COLO668 (cell line): ENCODE results near the gene SLC30A1.

Experiments used
- DNase-seq: peaks from one replicate; lab custom pipeline; 2025; ENCODE audit not compliant: unreplicated experiment; lab: John Stamatoyannopoulos, UW

SLC30A1 gene

DNA sequence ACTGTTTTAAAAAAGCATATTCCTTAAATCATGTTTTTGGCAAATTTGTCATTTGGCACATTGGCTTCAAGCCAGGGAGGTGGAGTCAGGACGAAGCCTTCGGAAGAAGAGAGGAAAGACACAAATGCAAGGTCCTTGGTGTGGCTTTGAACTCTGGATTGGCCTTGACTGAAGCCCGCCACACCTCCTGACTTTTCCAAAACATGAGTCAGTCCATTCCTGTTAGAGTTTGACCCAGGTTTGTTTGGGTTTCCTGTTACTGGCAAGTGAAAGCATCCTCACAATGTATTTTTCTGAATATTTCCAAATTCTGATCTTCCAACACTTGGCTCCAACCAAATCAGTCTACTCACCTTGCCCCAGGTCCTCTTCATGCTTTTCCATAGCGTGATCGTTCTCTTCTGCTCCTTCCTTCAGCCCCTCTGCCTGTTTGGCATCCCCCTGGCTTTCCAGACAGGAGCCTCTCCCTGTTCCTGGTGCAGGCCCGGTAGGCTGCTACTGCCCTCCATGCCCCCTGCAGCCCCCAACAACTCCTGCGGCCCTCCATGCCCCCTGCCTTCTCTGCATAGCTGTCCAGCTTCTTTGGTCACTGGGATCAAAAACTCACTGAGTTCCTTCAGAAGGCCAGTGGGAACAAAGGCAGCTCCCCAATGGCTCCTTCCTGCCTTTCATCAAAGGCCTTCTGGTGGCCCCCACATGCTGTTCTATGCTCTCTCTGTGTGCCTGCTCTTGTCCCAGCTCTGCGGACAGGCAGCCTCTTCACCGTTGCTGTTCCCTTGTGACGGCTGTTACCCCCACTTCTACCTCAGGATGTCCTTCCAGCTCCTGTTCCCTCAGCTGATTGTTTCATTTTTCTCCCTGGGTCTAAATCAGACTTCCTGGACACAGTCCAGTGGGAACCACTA is 30.4 kb upstream of the SLC30A1 start:
- DNase-seq, result no peak

DNA sequence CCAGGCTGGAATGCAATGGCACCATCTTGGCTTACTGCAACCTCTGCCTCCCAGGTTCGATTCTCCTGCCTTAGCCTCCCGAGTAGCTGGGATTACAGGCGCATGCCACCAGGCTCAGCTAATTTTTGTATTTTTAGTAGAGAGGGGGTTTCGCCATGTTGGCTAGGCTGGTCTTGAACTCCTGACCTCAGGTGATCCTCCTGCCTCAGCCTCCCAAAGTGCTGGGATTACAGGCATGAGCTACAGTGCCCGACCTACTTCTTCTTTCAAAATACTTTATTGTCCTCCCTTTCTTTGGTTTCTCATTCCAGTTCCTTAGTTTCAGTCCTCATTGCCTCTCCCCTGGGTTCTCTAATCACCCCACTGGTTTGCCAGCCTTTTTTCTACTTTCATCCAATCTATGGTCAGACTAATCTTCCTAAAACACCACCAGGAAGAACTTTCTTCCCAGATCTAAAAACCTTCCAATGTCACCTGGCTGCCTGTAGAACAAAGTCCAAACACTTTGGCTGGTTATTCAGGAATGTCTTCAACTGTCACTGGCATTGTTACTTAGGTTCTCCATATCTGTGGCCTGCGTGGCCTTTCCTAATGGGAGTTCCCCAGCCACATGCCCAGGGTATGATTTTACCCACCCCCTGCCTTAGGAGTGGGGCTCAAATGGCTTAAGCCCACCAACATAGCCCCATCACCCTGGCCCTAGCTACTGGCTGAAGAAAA is 29.0 kb upstream of the SLC30A1 start:
- no peak for DNase-seq

DNA sequence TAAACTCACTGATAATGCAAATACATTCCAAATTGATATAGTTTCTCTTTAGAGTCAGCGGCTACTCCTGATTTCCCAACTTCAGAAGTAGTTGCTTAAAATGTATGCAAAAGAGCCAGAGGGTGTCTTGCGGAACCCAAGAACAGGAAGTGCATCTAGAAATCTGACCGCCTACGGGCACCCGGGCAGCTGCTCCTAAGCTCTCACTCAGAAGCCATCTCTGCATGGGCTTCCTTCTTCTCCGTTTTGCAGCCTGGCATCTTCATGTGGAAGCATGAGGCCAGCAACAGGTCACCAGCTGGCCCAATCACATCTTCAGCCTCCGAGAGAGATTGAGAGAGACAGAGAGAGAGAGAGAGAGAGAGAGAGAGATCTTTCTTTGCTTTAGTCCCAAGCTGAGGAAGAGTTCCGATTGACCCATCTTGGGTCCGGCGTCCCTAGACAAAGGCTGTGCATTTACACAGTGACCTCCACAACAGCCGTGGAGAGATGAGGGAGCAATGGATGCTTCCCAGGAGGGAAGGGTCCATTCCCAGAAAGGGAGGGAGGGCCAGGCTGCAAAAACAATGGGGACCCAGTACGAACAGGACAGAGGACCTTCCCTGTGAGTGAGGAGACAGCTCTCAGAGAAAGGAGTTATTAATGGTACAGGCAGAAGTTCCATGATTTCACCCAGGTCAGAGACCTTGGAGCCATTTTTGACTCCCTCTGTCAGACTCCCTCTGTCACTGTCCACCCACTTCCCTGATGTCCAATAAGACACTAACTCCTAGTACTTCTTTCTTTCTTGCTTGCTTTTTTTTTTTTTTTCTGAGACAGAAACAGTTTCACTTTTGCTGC is 28.2 kb upstream of the SLC30A1 start:
- DNase-seq, result no peak

DNA sequence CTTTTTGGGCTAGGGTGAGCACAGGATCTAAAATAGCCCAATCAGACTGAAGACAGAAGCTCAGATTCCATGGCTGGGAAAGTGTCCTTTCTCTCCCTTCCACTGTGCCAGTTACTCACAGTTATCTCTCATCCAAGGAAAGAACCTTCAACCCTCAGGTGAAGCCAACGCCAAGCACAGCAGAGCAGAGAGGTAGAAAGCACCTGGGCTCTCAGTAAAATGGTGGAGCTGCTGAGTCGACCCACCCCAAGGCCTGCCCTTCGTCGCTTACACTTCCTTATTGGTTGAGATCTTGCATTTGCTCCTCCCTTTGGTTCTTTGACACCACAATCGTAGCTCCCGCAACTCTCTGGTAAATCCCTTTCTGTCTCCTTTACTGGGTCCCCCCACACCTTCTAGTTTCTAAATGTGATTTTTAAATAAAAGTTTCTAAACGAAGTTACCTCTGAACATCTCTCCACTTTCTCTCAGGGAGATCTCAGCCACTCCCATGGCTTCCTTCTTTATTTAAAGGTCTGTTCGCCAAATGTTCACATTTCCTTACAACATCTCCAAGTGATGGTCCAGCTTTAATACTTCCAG is 27.5 kb upstream of the SLC30A1 start:
- no peak for DNase-seq

DNA sequence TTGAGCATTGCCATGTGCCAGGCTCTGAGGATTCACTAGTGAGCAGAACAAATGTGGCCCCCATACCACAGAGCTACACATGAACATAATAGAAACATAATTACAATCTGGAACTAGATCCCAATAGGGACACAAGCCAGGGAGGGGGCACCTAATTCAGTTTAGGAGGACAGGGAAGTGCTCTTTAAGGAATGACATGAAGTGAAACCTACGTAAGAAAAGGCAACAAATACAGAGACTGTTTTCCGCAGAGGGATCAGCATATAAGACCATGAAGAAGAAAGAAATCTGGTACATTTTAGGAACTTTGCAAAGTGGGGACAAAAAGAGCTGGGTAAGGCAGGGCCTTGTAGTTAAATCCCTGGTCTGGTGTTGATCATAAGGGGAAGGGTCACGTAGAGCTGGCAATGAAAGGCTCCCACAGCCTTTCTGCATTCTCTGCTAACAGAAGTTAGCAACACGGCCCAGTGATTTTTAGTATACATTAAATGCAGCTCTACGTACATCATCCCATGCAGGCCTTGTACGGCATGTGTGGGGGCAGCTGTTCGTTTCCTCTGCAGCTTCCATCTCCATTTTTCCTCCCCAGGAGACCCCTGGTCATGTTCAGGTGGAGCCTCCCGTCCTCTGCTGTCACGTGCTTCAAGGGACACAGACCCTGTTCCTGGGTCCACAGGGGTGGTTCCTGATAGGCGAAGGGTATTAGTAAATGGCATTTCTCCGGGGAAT is 26.8 kb upstream of the SLC30A1 start:
- DNase-seq, result no peak

DNA sequence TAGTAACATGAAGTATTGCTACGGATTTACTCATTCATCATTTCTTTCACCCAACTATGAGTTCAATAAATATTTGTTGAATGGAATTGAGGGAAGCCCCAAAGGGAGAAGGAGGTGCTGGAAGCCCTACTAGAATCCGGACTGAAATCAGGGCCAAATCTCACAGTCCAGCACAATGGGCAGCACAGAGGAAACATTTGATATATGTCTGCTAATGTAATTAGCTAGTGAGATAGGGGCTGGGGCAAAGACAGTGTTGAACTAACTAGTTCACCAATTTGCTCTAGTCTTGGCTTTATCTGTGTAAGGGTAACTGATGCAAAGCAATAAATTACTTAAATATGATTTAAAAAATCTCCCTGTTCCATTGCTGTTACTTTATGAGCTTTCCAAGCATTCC is 26.1 kb upstream of the SLC30A1 start:
- no peak for DNase-seq

DNA sequence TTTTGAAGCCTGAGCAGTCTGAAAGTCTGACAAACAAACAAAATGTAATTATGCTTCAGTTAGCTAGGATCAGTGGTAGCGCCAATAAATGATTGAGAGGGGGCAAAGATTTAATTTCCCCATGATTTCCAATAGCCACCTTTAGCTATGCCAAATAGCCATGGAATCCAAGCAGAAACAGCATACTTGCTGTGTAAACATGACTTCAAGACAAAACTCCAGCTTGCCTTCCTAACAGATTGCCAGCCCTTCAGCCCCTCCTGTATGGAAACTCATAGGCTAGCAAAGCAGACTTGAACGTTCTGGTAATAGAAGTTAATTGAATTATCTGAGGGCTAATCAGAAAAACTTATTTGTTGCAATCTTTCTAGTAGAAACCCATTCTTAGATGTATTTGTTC is 25.6 kb upstream of the SLC30A1 start:
- no peak for DNase-seq

DNA sequence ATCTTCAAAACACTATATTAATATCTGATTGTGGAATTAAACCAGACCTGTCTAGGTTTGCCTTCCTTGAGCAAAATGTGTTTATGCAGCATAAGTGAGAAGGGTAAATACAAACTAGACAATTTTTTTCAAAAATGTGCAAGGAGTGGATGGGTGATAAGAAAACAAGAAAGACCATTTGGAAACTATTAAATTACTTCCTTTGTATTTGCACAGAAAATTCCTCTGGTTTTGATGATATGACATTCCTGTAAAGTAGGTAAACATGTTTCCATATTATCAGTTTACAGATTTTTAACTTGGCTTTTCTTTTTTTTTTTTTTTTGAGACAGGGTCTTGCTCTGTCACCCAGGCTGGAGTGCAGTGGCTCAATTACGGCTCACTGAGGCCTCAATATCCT is 24.8 kb upstream of the SLC30A1 start:
- no peak for DNase-seq

DNA sequence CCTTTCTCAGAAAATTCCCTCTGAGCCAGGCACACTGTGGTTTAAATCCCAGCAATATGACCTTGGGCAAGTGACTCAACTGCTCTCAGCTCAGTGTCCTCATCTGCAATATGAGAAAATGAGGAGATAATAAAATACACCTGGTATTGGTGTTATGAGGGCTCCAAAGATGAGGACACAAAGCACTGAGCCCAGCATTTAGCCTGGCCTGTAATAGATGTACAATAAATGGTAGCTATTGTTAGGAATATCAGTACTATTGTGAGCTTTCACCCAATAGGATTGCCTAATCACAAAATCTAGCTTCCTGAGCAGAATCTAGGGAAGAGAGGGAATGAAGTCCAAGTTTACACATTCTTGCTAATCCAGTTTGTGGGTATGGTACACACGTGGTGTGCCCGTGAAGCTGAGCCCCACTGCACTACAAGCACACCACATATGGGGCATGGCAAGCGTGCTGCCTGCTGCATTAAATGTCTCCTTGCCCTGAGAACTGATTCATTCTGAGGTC is 24.3 kb upstream of the SLC30A1 start:
- DNase-seq, result no peak

DNA sequence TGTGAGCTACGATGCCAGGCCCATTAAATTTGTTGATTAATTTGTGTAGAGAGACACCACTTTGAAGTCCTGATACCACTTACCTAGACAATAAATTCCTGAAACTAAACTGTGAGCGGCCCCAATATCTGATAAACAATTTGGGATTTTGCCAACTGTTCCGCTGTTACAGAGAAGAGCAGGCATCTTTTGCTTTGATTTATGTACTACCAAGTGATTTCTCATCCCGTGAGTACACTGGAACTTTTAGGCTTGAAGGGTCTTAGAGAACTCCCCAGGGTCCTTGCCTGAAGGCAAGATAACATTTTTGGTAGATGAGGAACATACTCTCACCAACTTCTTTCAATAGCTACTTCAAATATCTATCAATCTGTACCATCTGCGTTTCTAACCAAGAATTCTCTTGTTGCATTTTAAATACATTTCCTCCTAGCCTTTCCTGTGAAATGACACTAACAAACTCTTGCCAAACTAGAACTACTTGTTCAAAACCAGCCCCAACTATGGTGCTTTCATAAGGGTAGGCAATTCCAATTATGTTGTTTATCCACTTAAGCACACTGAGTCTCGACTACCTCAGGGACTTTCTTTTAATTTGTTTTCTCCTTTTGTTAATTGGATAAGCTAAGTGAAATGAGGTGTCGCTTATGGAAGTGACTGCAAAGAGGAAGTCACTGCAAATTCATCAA is 23.2 kb upstream of the SLC30A1 start:
- DNase-seq, result no peak

DNA sequence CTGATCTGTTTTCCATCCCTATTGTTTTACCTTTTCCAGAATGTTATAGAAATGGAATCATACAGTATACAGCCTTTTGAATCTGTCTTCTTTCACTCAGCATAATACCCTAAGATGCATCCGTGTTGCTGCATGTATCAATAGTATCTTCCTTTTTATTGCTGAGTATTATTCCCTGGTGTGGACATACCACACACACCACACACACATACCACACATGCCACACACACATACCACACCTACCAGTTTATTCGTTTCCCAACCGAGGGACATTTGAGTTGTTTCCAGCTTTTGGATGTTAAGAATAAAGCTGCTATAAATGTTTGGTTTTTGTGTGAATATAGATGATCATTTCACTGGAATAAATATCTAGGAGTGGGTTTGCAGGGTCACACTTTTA is 22.2 kb upstream of the SLC30A1 start:
- no peak for DNase-seq

DNA sequence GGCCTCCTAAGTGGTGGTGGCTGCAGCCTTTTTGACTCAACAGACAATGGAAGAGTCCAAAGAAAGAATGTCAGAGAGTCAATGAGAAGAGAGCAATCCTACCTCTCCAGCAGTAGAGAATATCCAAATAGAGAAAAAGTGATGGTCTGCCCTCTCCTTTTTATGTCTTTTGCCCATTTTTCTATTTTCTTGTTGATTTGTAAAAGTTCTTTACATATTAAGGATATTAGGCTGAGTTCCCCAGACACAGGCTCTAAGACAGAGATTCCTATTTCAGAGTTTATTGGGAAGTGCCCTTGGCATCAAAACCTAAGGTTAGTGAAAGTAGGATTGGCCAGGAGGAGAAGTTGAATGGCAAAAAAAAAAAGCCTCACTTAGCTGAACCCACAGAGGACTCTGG is 20.3 kb upstream of the SLC30A1 start:
- no peak for DNase-seq

DNA sequence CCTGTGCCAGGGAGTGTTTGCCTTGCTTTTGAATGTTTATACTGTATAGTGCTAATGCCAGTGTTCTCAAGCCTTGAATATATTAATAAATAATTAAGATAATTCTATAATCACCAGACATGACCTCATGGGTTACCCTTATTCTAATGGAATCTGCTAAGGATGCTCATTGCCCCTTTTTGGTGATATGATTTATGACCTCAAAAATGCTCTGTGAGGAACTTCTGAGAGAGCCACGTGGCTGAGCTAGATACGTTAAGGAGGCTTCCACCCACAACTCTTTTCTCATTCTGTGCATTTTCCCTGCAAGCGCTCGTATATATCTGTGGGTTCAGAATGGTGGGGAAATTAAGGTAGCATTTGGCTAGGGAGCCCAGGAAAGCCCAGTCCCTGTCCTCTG is 19.6 kb upstream of the SLC30A1 start:
- DNase-seq, result no peak

DNA sequence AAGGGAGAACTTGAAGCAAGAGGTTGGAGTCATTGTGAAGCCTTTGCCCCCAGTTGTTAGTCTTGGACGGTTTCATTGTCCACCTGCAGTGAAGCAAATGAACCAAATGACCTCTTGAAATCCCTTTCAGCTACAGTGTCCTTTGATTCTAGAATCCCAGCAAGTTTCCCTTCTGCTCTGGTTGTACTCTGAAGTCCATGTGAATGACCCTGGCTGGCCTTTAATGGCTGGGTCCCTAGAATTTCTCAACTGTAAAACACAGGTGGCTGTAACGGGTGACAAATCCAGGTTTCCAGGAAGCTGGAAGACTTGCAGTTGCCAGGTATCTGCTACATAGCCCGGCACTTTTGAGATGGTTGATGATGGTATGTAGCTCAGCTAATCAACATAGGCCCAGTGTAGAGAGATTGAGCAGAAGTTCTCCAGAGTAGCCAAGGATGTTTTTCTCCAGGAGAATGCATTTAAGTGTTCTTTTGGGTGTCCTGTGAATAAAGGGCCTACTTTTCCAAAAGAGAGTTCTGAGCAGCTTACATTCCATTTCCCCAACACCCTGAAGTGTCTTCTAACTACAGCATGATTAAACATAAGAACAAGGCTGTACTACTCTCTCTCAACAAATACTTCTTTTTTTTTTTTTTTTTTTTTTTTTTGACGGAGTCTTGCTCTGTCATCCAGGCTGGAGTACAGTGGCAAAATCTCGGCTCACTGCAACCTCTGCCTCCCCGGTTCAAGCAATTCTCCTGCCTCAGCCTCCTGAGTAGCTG is 17.6 kb upstream of the SLC30A1 start:
- DNase-seq, result no peak

DNA sequence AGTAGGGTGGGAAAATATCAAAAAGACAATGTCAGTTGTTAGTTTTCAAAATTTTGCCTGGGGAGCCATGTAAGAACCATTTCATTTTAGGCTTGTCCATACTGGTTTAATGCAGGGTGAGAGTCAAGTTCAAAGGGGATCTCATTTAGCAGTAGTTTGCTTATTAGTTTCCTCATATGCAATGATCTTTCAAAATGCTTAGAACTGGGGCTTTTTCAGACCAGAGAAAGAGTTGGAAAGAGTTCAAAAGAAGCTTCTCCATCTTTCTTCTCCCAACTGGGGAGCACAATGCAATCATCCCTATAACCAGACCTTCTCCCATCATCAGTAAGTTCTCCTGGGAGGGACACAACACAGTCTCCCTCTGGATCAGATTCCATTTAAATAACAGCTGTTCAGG is 16.5 kb upstream of the SLC30A1 start:
- no peak for DNase-seq

DNA sequence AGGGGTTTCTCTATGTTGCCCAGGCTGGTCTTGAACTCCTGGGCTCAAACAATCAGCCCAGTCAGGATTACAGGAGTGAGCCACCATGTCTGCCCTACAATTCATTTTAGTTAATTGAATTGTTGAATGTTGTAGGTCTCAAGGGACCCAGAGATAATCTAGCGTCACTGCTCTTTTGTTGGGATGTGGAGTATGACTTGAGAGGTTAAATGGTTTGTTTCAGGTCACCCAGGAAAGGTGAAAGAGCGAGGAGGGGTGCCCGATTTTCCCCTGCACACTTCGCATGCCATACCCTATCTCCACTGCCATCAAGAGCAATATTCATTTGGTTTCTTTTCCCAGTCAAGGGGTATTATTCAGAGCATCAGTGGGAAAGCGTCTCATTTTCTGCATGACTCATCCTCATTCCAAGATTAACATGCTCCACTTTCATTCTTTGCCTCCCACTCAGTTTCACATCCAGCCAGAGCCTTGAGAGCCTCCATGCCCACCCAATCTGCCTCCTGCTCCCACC is 13.1 kb upstream of the SLC30A1 start:
- DNase-seq, result no peak

DNA sequence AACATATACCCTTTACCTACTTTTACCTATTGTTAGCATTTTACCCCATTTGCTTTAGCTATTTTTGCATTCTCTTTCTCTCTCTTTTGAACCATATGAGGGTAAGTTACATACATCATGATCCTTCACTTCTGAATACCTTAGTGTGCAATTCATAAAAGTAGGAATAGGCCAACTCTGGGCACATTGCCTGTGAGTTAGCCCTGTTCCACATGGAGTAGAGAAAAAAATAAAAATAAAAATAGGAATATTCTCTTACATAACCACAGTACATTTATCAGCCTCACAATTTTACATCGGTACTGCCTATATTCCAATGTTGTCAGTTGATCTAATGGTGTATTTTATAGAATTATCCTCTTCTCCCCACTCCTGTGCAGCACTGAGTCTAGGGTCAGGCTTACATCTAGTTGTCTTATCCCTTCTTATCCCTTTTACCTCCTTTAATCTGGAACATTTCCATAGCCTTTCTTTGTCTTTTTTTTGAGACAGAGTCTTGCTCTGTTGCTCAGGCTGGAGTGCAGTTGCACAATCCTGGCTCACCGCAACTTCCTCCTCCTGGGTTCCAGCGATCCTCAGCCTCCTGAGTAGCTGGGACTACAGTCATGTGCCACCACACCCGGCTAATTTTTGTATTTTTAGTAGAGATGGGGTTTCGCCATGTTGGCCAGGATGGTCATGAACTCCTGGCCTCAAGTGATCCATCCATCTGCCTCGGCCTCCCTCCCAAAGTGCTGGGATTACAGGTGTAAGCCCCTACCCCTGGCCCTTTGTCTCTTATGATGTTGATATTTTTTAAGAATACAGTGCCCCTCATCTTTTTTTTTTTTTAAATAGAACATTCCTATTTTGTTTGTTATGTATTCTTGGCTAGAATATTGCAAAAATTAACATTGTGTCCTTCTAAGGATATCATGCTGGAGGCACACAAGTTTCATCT is 11.1 kb upstream of the SLC30A1 start:
- no peak for DNase-seq

DNA sequence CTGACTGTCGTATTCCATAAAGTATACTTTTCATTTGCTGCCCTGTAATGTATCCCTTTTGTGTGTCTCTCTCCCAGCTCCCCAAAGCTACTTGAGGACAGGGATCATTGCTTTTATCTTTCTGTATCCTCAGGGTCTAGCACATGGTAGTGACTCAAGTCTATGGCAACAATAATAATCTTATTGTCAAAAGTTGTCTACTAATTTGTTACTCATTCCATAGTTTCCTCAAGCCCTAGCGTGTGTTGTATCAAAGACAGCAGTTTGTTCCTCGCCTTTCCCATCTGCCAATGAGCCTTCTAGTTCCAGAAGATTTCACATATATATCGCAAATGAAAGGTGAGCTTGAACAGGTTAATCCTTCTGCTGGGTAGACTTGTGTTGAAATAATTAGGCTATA is 9.8 kb upstream of the SLC30A1 start:
- no peak for DNase-seq
